SIG-M5 (cell line): ENCODE data around the gene BABAM2.

ENCODE experiments used
- DNase-seq: peaks from one replicate; lab custom pipeline; 2025; lab: John Stamatoyannopoulos, UW

Gene BABAM2

GRCh38 chr2:28209261-28209691 is 318.7 kb downstream of the BABAM2 start:
- DNase-seq = no peak

GRCh38 chr2:28209864-28210263 is 319.3 kb downstream of the BABAM2 start:
- no peak for DNase-seq

DNA sequence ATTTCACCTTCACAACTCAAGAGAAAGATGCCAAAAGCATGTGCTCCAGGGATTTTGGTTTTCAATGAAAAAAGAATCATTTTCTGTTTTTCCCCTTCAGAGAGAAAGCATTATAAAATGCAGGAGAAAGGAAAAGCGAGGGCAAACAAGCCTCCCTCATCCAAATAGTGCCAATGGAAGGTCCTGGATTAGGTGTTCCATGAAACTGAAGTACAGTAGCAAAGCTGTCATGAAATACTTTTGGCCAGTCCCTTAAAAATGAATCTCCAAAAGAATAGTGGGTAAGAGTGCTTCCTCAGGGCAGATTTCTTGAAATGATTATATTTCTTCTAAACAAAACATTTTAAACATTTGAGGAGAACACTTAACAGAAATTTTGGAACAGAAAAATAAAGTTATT is 320.0 kb downstream of the BABAM2 start:
- DNase-seq = no peak

DNA sequence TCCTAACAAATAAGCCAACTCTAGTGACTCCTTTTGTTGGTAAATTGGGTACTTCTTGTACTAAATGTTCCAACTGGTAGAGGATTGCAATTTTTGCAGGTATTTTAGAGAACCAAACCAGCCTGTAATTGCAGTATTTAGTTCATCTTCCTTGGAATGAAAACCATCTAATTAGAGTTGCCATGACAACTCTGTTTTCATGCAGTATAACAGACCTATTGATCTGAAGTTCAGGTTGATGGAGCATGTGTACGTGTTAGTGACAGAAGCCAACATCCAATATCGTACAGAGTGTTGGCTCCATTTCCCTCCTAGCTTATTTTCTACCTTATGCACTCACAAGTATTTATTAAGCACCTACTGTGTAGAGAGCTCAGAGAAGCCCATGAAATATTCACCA is 325.8 kb downstream of the BABAM2 start:
- no peak for DNase-seq

DNA sequence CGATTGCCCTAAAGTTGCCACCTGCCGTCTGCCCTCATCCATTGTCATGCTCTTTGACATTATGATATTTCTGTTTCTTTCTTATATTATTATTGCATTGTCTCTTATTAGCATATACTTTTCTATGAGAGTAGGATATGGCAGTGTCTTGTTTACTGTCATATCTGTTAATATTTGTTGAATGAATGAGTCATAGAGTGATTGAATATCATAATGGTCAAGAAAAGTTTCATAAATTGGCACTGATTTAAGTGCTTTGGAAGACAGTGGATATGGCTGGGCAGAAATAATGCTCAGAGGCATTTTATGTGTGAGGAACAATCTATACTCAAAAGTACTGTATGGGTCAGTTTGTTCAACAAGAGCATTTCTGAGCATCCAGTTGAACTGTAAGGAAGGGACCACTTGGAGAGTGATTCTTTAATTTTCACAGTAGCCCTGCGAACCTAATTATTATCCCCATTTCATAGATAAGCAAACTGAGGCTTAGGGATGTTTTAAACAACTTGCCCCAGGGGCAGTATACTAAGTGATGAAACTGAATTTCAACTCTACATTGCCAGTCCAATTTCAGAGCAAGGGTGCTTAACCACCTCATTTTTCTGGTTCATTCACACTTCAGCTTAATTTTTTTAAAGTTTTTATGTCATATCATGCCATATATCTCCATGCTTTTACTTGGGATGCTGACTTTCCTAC is 326.7 kb downstream of the BABAM2 start:
- no peak for DNase-seq

DNA sequence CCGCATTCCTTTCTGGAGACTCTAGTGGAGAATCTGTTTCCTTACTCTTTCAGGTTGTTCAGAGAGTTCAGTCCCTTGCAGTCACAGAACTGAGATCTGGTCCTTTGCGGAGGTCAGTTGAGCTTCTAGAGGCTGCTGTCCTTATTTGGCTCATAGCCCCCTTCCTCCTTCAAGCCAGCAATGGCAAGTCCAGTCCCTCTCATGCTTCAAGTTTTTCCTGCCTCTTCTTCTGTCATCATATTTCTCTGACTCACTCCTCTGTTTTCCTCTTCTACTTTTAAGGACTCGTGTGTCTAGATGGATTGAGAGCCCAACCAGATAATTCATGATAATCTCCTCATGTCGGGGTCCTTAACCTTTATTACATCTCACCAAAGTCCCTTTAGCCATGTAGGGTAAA is 328.6 kb downstream of the BABAM2 start:
- DNase-seq = no peak

- no peak for DNase-seq
These were observed 329.3 kb downstream of the BABAM2 start for GRCh38 chr2:28219758-28220368.

- no peak for DNase-seq
These were observed 334.3 kb downstream of the BABAM2 start for GRCh38 chr2:28224648-28225472.

- no peak for DNase-seq
These were observed 335.0 kb downstream of the BABAM2 start for GRCh38 chr2:28225473-28226080.

DNA sequence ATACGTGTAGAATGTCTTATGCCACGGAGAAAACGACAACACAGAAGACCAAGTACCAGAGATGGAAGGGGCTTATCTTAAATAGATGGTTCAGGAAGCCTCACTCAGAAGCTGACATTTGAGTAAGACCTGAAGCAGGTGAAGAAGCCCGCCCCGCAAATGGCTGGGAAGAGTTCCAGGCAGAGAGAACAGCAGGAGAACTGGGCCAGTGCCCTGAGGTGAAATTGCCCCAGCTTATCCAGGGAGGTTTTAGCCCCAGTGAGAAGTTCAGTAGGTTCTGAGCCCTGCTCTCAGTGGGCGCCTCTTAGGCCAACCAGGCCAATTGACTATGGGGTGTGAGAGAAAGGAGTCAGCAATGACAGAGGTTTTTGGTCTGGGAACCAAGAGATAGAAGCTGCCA is 336.0 kb downstream of the BABAM2 start:
- no peak for DNase-seq

GRCh38 chr2:28227498-28227897 is 337.0 kb downstream of the BABAM2 start:
- no peak for DNase-seq

- DNase-seq = no peak
These were observed 338.0 kb downstream of the BABAM2 start for GRCh38 chr2:28228434-28228995.

DNA sequence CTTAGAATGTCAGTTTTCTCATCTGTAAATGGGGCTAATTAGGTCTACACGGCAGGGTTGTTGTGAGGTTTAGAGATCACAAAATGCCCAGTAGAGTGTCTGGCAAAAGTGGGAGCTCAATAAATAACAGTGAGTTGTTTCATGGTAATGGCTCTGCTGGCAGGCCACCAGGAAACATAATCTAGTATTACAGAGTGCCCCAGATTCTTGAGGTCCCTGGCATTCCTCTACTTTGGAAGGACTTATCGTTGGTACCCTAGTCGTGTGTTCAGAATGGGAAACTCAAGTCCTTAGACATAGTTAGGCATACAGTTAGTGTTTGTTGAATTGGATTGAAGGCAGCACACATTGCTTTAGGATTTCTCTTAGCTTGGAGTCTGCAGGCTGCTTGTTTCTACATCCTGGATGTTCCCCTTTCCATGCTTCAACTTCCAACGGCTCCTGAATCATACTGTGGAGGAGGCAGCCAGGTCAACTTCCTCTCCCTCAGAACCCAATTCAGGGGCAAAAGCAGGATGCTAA is 340.6 kb downstream of the BABAM2 start:
- no peak for DNase-seq

GRCh38 chr2:28232295-28232694 is 341.8 kb downstream of the BABAM2 start:
- no peak for DNase-seq

- DNase-seq = no peak
These were observed 342.7 kb downstream of the BABAM2 start for GRCh38 chr2:28233164-28233676.

DNA sequence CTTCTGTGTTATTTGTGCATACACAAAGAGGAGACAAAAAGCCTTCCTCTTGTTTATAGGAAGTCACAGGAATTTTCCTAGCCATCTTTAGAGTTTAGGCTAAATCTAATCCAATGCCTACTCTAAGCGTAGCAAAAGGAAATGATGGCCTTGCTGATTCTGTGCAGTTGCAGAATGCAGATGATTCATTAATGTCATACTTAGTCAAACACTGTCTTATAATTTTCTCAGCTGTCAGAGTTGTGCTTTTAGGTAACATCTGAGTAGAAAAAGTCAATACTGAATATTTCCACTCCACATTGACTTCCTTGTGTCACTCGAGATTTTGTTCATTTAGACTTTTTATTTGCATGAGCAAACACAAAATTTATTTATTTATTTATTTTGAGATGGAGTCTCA is 344.3 kb downstream of the BABAM2 start:
- no peak for DNase-seq

DNA sequence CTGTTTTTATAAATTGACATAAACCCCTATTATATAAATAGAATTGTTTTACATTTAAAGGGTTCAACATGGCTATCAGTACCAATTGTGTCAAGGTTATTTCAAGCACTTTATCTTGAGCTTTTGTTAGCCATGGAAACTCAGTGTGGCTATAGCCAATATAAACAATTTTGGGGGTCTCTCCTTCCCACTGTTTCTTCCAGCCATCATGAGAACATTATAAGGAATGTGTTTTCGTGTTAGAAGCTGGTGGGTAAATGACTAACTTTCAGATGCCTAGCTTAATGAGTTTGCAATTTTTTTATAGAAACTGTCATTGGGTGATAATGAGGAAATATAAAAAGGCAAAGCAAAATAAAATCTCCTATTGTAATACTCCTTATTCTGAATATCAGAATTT is 348.7 kb downstream of the BABAM2 start:
- no peak for DNase-seq

- DNase-seq = no peak
These were observed 350.4 kb downstream of the BABAM2 start for GRCh38 chr2:28240937-28241336.

DNA sequence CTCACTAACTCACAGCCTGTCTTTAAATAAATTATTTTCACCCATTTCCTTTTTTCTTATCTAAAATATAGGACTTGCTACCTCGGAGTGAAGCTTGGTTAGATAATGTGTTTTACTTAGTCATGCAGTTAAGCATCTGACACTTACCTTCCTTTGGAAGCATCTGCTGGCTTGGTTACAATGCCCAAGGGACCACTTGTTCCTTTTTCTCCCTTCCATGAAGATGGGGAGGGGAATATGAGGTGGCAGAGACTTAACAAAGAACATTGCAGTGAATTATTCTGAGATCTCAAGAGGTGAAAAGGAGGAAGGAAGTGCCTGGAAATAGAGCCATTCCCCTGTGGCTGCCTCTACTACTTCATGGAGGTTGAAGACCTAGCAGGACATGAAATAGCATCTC is 356.8 kb downstream of the BABAM2 start:
- no peak for DNase-seq

DNA sequence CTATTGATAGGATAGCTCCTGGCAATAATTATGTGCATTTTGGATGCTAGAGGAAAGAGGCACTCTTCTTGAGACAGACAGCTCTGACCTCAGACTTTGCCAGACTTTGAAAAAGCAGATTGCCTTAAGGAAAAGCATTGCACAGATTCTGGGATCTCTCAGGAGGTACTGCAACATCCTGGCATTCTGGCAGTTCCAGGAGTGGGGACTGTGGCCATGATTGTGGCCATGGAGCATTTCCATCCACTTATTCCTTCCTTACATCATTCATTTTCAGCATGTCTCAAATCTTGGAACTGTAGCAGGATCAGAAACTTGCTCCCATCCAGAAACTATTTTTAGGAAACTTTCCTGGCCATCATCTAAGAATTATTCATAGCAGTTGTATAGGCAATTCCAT is 357.2 kb downstream of the BABAM2 start:
- no peak for DNase-seq

GRCh38 chr2:28248511-28248910 is 358.0 kb downstream of the BABAM2 start:
- no peak for DNase-seq

GRCh38 chr2:28250006-28250405 is 359.5 kb downstream of the BABAM2 start:
- DNase-seq = no peak
